CD8-positive, alpha-beta memory T cell (primary cell): Measurements from ENCODE around the gene PSAPL1. TPM values are rescaled to one million over a fixed set of nuclear protein-coding genes. Genes with fewer than 3 reads are reported as not detected.

Experiments used
- polyA plus RNA-seq: library from polyadenylated mRNA; unstranded; fragments of 300-500 nt; fragmentation: Illumina TruSeq; gene quantifications from one replicate; pipeline ENCODE4 v1.2.3, GENCODE V29; 2021
- total RNA-seq, 2 experiments: library from RNA; stranded (reverse); gene quantifications; one replicate each; pipeline ENCODE4 v1.2.3, GENCODE V29; 2021

Gene PSAPL1
- total and polyA plus RNA-seq, 3 experiments from 2014 or later, result not detected

Other genes starting within 250 kb of the PSAPL1 start
- not detected for gene SORCS2, start 242.4 kb downstream of the PSAPL1 start, total RNA-seq
- gene SORCS2, start 242.4 kb downstream of the PSAPL1 start, polyA plus RNA-seq, result not detected